ENCODE measurements around the gene TGIF2. TPM values are rescaled to one million over a fixed set of nuclear protein-coding genes. Genes with fewer than 3 reads are reported as not detected.
"Not testable (repeated sequence)": the region's sequence is repeated elsewhere in the genome, so short reads cannot be mapped to it uniquely, and the experiment has no call there.

TGIF2 gene
- total RNA-seq, 4 donors from 2014 or later, result 11.0 to 15.1 (median 12.1) TPM

GRCh38 chr20:36632487-36633284 lies 59.3 kb downstream of the TGIF2 start:
- TF ChIP-seq, protein P1, sequence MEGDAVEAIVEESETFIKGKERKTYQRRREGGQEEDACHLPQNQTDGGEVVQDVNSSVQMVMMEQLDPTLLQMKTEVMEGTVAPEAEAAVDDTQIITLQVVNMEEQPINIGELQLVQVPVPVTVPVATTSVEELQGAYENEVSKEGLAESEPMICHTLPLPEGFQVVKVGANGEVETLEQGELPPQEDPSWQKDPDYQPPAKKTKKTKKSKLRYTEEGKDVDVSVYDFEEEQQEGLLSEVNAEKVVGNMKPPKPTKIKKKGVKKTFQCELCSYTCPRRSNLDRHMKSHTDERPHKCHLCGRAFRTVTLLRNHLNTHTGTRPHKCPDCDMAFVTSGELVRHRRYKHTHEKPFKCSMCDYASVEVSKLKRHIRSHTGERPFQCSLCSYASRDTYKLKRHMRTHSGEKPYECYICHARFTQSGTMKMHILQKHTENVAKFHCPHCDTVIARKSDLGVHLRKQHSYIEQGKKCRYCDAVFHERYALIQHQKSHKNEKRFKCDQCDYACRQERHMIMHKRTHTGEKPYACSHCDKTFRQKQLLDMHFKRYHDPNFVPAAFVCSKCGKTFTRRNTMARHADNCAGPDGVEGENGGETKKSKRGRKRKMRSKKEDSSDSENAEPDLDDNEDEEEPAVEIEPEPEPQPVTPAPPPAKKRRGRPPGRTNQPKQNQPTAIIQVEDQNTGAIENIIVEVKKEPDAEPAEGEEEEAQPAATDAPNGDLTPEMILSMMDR (IDR thresholded peaks at IDR 0.05), result no peak
- ATAC-seq (ENCODE audit: low FRiP score) (no peak), DNase-seq (ENCODE audit: low spot score) (no peak)

- ATAC-seq (ENCODE audit: low FRiP score), result no peak
- DNase-seq (ENCODE audit: low spot score), result no peak
- TF ChIP-seq, protein P1 (IDR thresholded peaks at IDR 0.05), result no peak
Measured at GRCh38 chr20:36633285-36633772, 59.9 kb downstream of the TGIF2 start.

DNA sequence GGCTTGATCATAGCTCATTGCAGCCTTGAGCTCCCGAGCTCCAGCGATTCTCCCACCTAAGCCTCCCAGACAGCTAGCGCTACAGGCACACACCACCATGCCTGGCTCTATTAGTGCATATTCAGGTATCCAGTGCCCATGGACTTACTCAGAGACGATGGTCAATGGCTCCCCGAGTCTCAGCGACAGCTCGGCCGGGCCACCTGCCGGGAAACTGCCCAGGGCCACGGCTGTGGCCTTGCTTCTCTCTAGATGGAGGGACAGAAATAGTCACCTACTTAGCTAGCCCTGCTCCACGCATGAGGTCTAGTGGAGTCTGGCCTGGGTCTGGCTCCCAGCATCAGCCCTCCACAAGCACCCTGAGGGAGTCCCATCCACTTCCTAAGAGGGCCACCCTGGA lies 60.9 kb downstream of the TGIF2 start:
- ATAC-seq (ENCODE audit: low FRiP score), result no peak
- TF ChIP-seq, protein P1 (IDR thresholded peaks at IDR 0.05), result no peak
- DNase-seq (ENCODE audit: low spot score), result no peak

DNA sequence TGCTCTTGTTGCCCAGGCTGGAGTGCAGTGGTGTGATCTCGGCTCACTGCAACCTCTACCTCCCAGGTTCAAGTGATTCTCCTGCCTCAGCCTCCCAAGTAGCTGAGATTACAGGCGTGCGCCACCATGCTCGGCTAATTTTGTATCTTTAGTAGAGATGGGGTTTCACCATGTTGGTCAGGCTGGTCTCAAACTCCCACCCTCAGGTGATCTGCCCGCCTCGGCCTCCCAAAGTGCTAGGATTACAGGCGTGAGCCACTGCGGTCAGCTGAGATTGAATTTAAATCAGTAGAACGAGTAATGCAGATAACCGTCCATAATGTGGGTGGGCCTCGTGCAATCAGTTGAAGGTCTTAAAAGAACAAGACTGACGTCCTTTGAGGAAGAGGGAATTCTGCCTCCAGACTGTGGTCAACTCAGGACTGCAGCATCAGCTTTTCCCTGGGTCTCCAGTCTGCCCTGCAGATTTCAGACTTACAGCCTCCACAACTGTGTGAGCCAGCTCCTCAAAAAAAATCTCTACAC lies 65.5 kb downstream of the TGIF2 start:
- ATAC-seq (ENCODE audit: low FRiP score); DNase-seq (ENCODE audit: low spot score): not testable (repeated sequence)

DNA sequence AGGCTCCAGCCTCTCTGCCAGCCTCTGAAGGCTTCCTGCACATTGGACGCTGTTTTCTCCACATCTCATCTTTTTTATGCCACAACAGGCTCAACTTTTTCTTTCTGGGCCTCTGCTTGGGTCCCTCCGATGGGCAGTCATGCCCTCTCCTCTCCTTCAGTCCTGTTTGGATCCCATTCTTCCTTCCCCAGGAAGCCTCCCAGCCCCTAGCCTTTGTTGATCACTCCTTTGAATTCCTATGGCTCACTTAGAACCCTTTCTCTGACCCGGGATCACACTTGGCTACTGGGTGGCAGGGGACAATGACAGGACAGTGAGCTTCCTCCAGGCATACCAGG lies 68.1 kb downstream of the TGIF2 start:
- no peak for DNase-seq (ENCODE audit: low spot score)
- TF ChIP-seq, protein P1 (IDR thresholded peaks at IDR 0.05), result no peak
- no peak for ATAC-seq (ENCODE audit: low FRiP score)

- DNase-seq (ENCODE audit: low spot score) (no peak), ATAC-seq (ENCODE audit: low FRiP score) (no peak)
- TF ChIP-seq, protein P1 (IDR thresholded peaks at IDR 0.05), result no peak
Measured at GRCh38 chr20:36642136-36642535, 68.7 kb downstream of the TGIF2 start.

Small RNA genes within 50 kb of the gene (small RNA-seq; reads per million reads assigned to genes)
- gene RF00017, result not detected

Other genes starting within 250 kb of the TGIF2 start
- gene MYL9, start 32.1 kb upstream of the TGIF2 start, total RNA-seq, result 100 to 1,000 TPM in 2 of 4 donors, 10 to 100 TPM in 2; 57.0 to 145 (median 102) TPM
- gene RAB5IF, start 32.2 kb downstream of the TGIF2 start, total RNA-seq, result 100 to 1,000 TPM in 2 of 4 donors, 10 to 100 TPM in 2; 66.8 to 117 (median 89.1) TPM
- 1 to 10 TPM; 1.1 to 3.2 (median 1.6) TPM for gene SLA2, start 72.6 kb downstream of the TGIF2 start, total RNA-seq
- 10 to 100 TPM in 3 of 4 donors, 1 to 10 TPM in 1; 9.5 to 16.4 (median 14.3) TPM for gene NDRG3, start 172.5 kb downstream of the TGIF2 start, total RNA-seq
- gene DSN1, start 200.2 kb downstream of the TGIF2 start, total RNA-seq, result 10 to 100 TPM in 1 of 4 donors, 1 to 10 TPM in 3; 4.5 to 13.9 (median 5.0) TPM